ENCODE results near the gene CACNB4.

The CACNB4 gene

DNA sequence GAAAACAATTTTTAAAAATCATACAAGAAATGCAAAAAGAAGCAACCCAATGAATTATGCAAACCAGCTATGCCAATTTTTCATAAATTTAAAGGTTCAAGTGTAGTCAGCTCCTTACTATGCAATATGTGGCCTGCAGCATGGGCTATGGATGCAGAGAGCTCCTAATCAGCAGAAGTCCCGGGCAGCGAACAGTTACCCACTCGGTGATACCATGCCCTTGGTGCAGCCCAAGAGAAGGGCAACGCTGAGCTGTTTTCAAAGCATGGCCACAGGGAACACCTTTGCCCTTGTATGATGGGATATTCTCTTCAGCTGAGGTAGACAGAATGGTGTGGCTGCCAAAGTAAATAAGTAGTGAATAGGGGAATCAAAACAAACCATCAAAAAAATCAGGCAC lies 253.4 kb downstream of the CACNB4 start:
- H3K9me3 Mint-ChIP-seq, result no peaks in the 10 kb centered on the region
- no peaks in the 10 kb centered on the region for H3K36me3 Mint-ChIP-seq (ENCODE audit: low read depth)
- TF ChIP-seq, protein P1, sequence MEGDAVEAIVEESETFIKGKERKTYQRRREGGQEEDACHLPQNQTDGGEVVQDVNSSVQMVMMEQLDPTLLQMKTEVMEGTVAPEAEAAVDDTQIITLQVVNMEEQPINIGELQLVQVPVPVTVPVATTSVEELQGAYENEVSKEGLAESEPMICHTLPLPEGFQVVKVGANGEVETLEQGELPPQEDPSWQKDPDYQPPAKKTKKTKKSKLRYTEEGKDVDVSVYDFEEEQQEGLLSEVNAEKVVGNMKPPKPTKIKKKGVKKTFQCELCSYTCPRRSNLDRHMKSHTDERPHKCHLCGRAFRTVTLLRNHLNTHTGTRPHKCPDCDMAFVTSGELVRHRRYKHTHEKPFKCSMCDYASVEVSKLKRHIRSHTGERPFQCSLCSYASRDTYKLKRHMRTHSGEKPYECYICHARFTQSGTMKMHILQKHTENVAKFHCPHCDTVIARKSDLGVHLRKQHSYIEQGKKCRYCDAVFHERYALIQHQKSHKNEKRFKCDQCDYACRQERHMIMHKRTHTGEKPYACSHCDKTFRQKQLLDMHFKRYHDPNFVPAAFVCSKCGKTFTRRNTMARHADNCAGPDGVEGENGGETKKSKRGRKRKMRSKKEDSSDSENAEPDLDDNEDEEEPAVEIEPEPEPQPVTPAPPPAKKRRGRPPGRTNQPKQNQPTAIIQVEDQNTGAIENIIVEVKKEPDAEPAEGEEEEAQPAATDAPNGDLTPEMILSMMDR (IDR thresholded peaks at IDR 0.05; ENCODE audit: unreplicated experiment in 3 of 3), result no peak
- peaks cover 12% of the 10 kb centered on the region for H3K4me1 Mint-ChIP-seq
- H3K4me3 Mint-ChIP-seq, result no peak overlapping the region
- H3K27me3 Mint-ChIP-seq (ENCODE audit: low read depth), result no peaks in the 10 kb centered on the region
- peak overlapping the region in 1 of 3 experiments; percentile 30 for H3K27ac Mint-ChIP-seq

DNA sequence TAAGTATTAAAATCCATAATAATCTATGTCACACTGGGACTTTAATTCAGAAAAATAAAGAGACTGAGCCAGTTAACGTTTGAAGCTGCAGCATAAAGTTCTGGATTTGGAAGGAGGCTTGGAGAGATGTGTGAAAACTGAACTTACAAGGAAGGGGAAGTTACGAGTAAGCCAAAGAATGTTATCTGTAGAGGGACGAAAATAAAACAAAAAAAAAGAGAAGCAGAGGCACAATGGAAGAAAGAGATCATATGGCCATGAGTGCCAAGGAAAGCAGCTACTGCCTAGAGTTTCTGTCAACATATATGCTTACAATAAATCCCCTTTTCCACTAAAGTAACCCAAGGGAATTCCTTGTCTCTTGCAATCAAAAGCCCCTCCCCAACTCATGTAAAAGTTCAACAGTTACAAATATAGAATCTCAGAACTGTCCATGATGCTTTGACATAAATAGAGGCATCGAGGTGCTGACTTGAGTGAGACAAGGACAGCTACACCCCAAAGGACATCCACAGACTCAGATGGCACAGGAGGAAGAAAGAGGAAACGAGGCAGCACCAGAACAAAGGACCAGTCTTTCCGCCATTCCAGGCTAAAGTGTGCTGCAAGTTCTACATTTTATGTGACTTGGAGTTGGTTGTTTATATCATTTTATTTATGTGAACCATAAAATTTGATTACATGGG lies 254.5 kb downstream of the CACNB4 start:
- TF ChIP-seq, protein P1 (IDR thresholded peaks at IDR 0.05; ENCODE audit: unreplicated experiment in 3 of 3), result no peak
- Mint-ChIP-seq H3K9me3 (no peaks in the 10 kb centered on the region), H3K4me1 (peaks cover 12% of the 10 kb centered on the region), H3K4me3 (no peak overlapping the region), H3K36me3 (ENCODE audit: low read depth) (no peaks in the 10 kb centered on the region), H3K27me3 (ENCODE audit: low read depth) (no peaks in the 10 kb centered on the region), H3K27ac (peak overlapping the region; percentile 7 to 73 (median 34))

DNA sequence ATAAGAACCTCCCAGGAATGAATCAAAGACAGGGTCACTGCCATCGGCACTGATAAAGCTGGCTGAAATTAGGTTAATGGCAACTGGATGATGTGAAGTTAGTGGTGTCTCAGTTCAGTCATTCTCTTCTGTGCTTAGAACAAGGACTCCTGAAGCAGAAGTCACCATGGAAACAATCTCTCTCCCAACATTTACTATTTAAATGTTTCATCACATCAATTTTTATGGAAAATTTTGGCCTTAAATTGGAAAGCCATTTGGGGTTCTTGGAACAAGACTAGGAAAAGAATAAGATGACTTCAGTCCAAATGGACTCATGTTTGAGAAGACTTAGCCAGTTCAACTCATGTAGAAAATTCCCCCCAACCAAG lies 255.2 kb downstream of the CACNB4 start:
- H3K4me1 Mint-ChIP-seq, result peaks cover 12% of the 10 kb centered on the region
- peak overlapping the region; percentile 7 to 73 (median 34) for H3K27ac Mint-ChIP-seq

DNA sequence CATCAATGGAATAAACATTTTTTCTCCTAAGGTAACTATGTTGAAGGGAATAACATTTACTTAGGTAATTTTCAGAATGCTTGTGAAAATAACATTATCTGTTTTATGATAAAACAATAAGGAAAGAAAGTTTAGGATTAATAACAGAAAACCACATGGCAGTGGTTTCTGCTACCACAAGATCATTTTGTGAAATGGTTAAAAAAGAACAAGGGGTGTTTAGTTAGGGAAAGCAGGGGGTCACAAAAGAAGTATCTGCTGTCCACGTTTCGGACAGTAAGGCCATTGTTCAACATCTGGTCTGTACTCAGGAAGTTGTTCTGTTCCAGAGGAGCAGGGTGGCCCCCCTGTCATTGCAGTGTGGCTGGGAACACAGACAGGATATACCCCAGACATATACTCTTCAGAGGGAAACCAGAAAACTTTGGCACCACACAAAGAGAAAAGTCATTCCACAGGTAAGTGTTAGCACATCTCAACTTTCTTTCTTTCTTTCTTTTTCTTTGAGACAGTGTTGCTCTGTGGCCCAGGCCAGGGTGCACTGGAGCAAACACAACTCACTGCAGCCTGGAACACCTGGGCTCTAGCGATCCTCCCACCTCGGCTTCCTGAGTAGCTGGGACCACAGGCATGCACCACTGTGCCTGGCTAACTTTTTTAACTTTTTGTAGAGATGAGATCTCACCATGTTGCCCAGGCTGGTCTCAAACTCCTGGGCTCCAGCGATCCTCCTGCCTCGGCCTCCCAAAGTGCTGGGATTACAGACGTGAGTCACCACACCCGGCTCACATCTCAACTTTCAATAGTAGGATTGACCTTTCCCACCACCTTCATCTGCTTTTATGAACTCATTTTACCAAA lies 255.8 kb downstream of the CACNB4 start:
- Mint-ChIP-seq H3K4me1 (peaks cover 12% of the 10 kb centered on the region), H3K4me3 (no peak overlapping the region), H3K9me3 (no peaks in the 10 kb centered on the region), H3K27me3 (ENCODE audit: low read depth) (no peaks in the 10 kb centered on the region), H3K36me3 (ENCODE audit: low read depth) (peaks cover 4% of the 10 kb centered on the region), H3K27ac (peak overlapping the region in 2 of 3 experiments; percentile 11 to 24)
- TF ChIP-seq, protein P1 (IDR thresholded peaks at IDR 0.05; ENCODE audit: unreplicated experiment in 3 of 3), result no peak

More for the DNA sequence above, 255.2 kb downstream of the CACNB4 start:
- TF ChIP-seq, protein P1 (IDR thresholded peaks at IDR 0.05; ENCODE audit: unreplicated experiment in 3 of 3), result no peak
- Mint-ChIP-seq H3K4me3 (no peak overlapping the region), H3K36me3 (ENCODE audit: low read depth) (peaks cover 4% of the 10 kb centered on the region), H3K27me3 (ENCODE audit: low read depth) (no peaks in the 10 kb centered on the region), H3K9me3 (no peaks in the 10 kb centered on the region)

- H3K27ac Mint-ChIP-seq, result no peak overlapping the region
- H3K9me3 Mint-ChIP-seq, result no peaks in the 10 kb centered on the region
- H3K4me3 Mint-ChIP-seq, result no peak overlapping the region
- peaks cover 4% of the 10 kb centered on the region for H3K36me3 Mint-ChIP-seq (ENCODE audit: low read depth)
- peaks cover 12% of the 10 kb centered on the region for H3K4me1 Mint-ChIP-seq
- TF ChIP-seq, protein P1 (IDR thresholded peaks at IDR 0.05; ENCODE audit: unreplicated experiment in 3 of 3), result no peak
- H3K27me3 Mint-ChIP-seq (ENCODE audit: low read depth), result no peaks in the 10 kb centered on the region
Measured at GRCh38 chr2:151841047-151841424, 257.8 kb downstream of the CACNB4 start.
